Body of pancreas (tissue), 4 donors: ENCODE data around the gene PRSS57. TPM values are rescaled to one million over a fixed set of nuclear protein-coding genes. Genes with fewer than 3 reads are reported as not detected.
"Not testable (repeated sequence)": the region's sequence is repeated elsewhere in the genome, so short reads cannot be mapped to it uniquely, and the experiment has no call there.

Source experiments
- ATAC-seq: fragments of 150-250 bp; one replicate; pipeline ENCODE4 v1.9.1; 2016
- DNase-seq, 4 donors: peaks; one replicate each; pipeline ENCODE4 v3.0.0-alpha.2; 2019
- H3K27ac ChIP-seq, 4 donors: fragments of 200-600 bp; sonication (generic); 1 replicate in 3 of 4; 2 replicates in 1 of 4; pipeline versions ENCODE4 v1.5.1 to v1.6.1; 2016 to 2019; ENCODE audit warnings: mild to moderate bottlenecking in 1 of 4, mixed read lengths in 1 of 4, moderate library complexity in 1 of 4
- H3K27me3 ChIP-seq, 2 donors: fragments of 200-600 bp; sonication (generic); one replicate each; pipeline ENCODE4 v1.6.0; 2016; ENCODE audit warnings: mild to moderate bottlenecking in 1 of 2
- H3K36me3 ChIP-seq, 2 donors: fragments of 200-600 bp; sonication (generic); replicated peaks in 1 of 2; 2 replicates each; pipeline ENCODE4 v1.5.1; 2016; ENCODE audit warnings: low read depth in 2 of 2; ENCODE audit not compliant: insufficient read depth in 1 of 2
- H3K4me1 ChIP-seq: fragments of 200-600 bp; sonication (generic); one replicate; pipeline ENCODE4 v1.6.0; 2016
- H3K4me3 ChIP-seq, 2 donors: fragments of 200-600 bp; sonication (generic); 1 replicate in 1 of 2; 2 replicates in 1 of 2; pipeline ENCODE4 v1.5.1; 2016 to 2019
- H3K9me3 ChIP-seq, 3 donors: fragments of 200-600 bp; sonication (generic); 1 replicate in 2 of 3; 2 replicates in 1 of 3; pipeline ENCODE4 v1.5.1; 2016
- POLR2A ChIP-seq, 3 donors: fragments of 450-650 bp; IDR thresholded peaks; one replicate each; pipeline ENCODE4 v1.6.1; 2016; ENCODE audit warnings: antibody characterized with exemption in 3 of 3, mild to moderate bottlenecking in 2 of 3
- WGBS, 2 donors: methylation state at CpG; one replicate each; pipeline ENCODE4 v1.1.5; 2017; 5-methylcytosine and 5-hydroxymethylcytosine counted together
- intact Hi-C: fragments of 100-400 bp; cut with DNase I; formaldehyde crosslinking; loops from one replicate; pipeline ENCODE4 v1.15.1; 2023
- total RNA-seq, 2 donors: library from RNA; depleted of rRNA; stranded (reverse); fragments of >200 nt; gene quantifications; one replicate each; pipeline ENCODE4 v1.1.0, GENCODE V29; 2016
- TF ChIP-seq, protein P1 (sequence below), 7 experiments: fragments of 450-650 bp in 4 of 7; fragments of 200-600 bp in 3 of 7; sonication (generic) in 3 of 7; IDR thresholded peaks; one replicate each; pipeline ENCODE4 v1.5.1; 2016 to 2019; ENCODE audit warnings: antibody characterized with exemption in 7 of 7

The PRSS57 gene
- not detected for total RNA-seq

DNA sequence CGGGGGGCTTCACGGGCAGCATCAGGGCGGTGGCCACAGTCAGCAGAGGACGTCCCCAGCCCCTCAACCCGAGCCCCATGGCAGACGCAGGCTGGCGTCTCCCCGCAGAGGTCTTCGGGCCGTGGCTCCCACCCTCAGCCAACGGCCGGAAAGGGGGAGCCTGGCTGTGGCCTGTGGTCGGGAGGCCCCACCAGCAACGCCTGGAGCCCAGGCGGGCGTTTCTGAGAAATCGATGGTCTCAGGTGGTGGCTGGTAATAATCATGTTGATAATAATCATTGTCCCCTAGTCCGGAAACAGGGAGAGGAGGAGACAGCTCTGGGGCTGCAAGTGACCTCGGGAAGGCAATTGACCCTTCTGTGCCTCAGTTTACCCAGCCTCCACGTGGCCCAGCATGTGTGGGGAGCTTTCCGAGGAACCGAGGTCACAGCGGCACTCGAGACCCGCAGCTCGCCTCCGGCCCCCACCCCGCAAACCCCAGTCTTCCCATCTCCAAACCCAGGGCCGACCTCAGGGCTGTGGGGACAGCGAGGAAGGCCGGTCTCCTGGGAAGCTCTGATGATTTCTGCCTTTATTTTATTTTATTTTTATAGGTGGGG, at the start of gene PRSS57:
PRSS57 (minus strand) TSS at position 101 of the 598 bp plus-strand sequence; CDS start at position 79, 22 bp downstream.
- intact Hi-C loops = no loop called here
- Histone ChIP-seq H3K4me3 (no peak within 1 kb of the TSS), H3K27ac (no peak within 1 kb of the TSS), H3K9me3 (no peaks in the 10 kb centered on the region), H3K36me3 (no peaks in the 10 kb centered on the region), H3K4me1 (no peaks in the 10 kb centered on the region), H3K27me3 (no peaks in the 10 kb centered on the region)
- no peak for TF ChIP-seq POLR2A (IDR thresholded peaks at IDR 0.05)
- TF ChIP-seq, protein P1, sequence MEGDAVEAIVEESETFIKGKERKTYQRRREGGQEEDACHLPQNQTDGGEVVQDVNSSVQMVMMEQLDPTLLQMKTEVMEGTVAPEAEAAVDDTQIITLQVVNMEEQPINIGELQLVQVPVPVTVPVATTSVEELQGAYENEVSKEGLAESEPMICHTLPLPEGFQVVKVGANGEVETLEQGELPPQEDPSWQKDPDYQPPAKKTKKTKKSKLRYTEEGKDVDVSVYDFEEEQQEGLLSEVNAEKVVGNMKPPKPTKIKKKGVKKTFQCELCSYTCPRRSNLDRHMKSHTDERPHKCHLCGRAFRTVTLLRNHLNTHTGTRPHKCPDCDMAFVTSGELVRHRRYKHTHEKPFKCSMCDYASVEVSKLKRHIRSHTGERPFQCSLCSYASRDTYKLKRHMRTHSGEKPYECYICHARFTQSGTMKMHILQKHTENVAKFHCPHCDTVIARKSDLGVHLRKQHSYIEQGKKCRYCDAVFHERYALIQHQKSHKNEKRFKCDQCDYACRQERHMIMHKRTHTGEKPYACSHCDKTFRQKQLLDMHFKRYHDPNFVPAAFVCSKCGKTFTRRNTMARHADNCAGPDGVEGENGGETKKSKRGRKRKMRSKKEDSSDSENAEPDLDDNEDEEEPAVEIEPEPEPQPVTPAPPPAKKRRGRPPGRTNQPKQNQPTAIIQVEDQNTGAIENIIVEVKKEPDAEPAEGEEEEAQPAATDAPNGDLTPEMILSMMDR (IDR thresholded peaks at IDR 0.05) = no peak
- WGBS, 2 donors = 42 to 56% methylated on average over 6 to 30 of the region's 31 CpGs
- DNase-seq (no peak), ATAC-seq (no peak)

DNA sequence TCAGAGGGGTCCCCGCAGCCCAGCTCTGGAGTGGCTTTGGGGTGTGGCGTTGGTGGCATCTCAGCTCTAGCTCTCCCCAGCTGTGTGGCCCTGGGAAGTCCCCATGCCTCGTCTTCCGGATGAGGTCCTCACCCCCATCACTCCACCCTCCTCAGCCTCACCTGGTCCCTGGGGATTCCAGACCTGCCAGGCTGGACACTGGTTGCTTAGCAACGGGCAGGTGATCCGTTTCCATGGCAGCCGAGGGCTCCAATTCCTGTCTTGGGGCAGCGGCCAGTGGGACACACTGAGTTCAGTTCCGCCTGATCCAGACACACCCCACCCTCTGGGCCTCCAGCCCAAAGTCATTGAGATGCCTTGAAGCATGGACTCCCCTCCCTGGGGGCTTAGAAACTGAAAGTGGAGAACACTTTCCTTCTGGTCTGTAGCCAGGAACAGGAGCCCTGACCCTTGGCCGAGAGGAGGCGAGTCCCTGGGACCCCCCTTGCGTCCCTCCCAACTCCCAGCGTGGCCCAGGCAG, 48.0 kb upstream of the PRSS57 start:
- H3K4me3 ChIP-seq = no peak overlapping the region
- DNase-seq (peak in 3 of 4 donors; percentile 16 to 35 (median 25)), ATAC-seq (no peak)
- H3K27ac ChIP-seq = no peak overlapping the region
- H3K27me3 ChIP-seq = no peaks in the 10 kb centered on the region
- no peaks in the 10 kb centered on the region for H3K9me3 ChIP-seq
- intact Hi-C loops = no loop called here
- TF ChIP-seq, protein P1 (IDR thresholded peaks at IDR 0.05) = no peak
- no peak for TF ChIP-seq POLR2A (IDR thresholded peaks at IDR 0.05)
- H3K36me3 ChIP-seq = no peaks in the 10 kb centered on the region
- no peaks in the 10 kb centered on the region for H3K4me1 ChIP-seq
- WGBS, 2 donors = 37 to 51% methylated on average over 5 to 13 of the region's 13 CpGs

DNA sequence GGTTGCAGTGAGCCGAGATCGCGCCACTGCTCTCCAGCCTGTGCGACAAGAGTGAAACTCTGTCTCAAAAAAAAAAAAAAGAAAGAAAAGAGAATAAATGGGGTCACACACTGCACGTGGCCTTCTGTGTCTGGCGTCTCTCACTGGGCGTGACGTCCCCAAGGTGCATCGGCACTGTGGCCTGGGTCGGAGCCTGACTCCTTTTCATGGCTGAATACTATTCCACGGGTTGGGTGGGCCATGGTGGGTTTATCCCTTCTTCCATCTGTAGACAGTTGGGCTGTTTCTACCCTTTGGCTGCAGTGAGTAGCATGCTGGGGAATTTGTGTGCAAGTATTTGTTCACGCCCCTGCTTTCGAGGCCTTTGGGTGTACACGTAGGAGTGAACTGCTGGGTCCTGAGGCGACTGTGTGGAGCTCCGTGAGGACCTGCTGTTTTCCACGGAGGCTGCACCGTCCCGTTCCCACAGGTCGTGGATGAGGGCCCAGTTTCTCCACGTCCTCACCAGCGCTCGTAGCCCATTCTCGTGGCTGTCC, 47.4 kb upstream of the PRSS57 start:
- intact Hi-C loops = no loop called here
- H3K36me3 ChIP-seq = no peaks in the 10 kb centered on the region
- no peak for TF ChIP-seq POLR2A (IDR thresholded peaks at IDR 0.05)
- TF ChIP-seq, protein P1 (IDR thresholded peaks at IDR 0.05) = no peak
- ATAC-seq (no peak), DNase-seq (no peak)
- H3K4me1 ChIP-seq = no peaks in the 10 kb centered on the region
- no peaks in the 10 kb centered on the region for H3K9me3 ChIP-seq
- 83 to 87% methylated on average over 17 to 22 of the region's 24 CpGs for WGBS, 2 donors
- H3K4me3 ChIP-seq = no peak overlapping the region
- H3K27me3 ChIP-seq = no peaks in the 10 kb centered on the region
- no peak overlapping the region for H3K27ac ChIP-seq

DNA sequence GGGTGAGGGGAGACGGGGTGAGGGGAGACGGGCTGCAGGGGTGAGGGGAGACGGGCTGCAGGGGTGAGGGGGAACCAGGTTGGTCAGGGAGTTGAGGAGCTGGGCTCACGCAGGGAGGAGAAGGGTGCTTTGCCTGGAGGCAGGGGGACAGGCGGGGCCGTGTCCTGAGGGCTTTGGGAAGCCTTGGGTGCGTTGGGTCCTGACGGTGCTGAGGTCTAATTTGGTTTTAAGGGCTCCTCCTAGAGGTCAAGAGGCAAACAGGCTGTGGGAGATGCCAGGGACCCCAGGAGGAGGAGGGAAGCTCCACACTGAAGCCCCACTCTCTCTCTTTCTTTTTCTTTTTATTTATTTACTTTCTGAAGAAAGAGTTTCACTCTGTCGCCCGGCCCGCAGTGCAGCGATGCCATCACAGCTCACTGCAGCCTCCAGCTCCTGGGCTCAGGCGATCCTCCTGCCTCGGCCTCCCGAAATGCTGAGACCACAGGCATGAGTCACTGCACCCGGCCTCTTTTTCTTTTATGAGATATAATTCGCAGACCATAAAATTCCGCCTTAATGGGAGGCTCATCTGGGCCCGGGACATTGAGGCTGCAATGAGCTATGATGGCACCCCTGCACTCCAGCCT, 46.4 kb upstream of the PRSS57 start:
- Histone ChIP-seq H3K9me3 (no peaks in the 10 kb centered on the region), H3K36me3 (no peaks in the 10 kb centered on the region), H3K27me3 (no peaks in the 10 kb centered on the region), H3K4me1 (no peaks in the 10 kb centered on the region), H3K4me3 (no peak overlapping the region), H3K27ac (no peak overlapping the region)
- no peak for TF ChIP-seq POLR2A (IDR thresholded peaks at IDR 0.05)
- TF ChIP-seq, protein P1 (IDR thresholded peaks at IDR 0.05) = no peak
- ATAC-seq = no peak
- intact Hi-C loops = no loop called here
- 60 to 62% methylated on average over 17 to 19 of the region's 19 CpGs for whole genome bisulfite sequencing, 2 donors
- DNase-seq = no peak

DNA sequence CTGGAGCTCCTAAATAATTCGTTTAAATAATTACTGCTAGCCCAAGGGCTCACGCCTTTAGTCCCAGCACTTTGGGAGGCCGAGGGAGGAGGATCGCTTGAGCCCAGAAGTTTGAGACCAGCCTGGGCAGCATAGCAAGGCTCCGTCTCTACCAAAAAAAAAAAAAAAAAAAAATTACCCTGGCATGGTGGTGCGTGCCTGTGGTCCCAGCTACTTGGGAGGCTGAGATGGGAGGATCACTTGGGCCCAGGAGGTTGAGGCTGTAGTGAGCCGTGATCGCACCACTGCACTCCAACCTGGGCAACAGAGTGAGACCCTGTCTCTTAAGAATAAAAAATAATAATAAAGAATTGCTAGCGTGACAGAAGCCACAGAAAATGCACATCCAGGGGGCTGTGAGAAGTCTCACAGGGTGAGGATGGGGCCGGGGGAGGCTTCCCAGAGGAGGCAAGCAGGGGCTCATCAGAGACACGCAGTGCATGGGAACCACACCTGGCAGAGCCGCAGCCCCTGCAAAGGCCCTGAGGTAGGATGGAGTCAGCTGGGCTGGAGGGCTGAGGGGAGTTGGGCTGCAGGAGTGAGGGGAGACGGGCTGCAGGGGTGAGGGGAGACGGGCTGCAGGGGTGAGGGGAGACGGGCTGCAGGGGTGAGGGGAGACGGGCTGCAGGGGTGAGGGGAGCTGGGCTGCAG, 45.7 kb upstream of the PRSS57 start:
- H3K27ac ChIP-seq, H3K36me3 ChIP-seq, H3K4me3 ChIP-seq, ATAC-seq, DNase-seq, H3K9me3 ChIP-seq, H3K4me1 ChIP-seq, intact Hi-C loops, H3K27me3 ChIP-seq: not testable (repeated sequence)
- 71 to 78% methylated on average over 13 to 15 of the region's 16 CpGs for WGBS, 2 donors
